ENCODE measurements around the gene FARSA. TPM values are rescaled to one million over a fixed set of nuclear protein-coding genes. Genes with fewer than 3 reads are reported as not detected.
"Not testable (repeated sequence)": the region's sequence is repeated elsewhere in the genome, so short reads cannot be mapped to it uniquely, and the experiment has no call there.

The FARSA gene
- total RNA-seq, 6 donors from 2014 or later: 35.3 to 104 (median 53.4) TPM

GRCh38 chr19:12956446-12957388 lies 23.2 kb upstream of the FARSA start, which contains the start of gene GADD45GIP1:
GADD45GIP1 (minus strand) TSS chr19:12957223; CDS start chr19:12957212, 11 bp downstream.
- H3K27me3 ChIP-seq: no peaks in the 10 kb centered on the region
- TF ChIP-seq CTCF (IDR thresholded peaks at IDR 0.05) (no peak), POLR2A (IDR thresholded peaks at IDR 0.05) (peak; percentile 16 to 82 (median 44)), EP300 (IDR thresholded peaks at IDR 0.05) (no peak), POLR2AphosphoS5 (IDR thresholded peaks at IDR 0.05) (peak; percentile 59 to 73)
- H3K9me3 ChIP-seq: no peaks in the 10 kb centered on the region
- H3K36me3 ChIP-seq: peaks cover 4 to 32% (median 27%) of the 10 kb centered on the region in 4 donors
- H3K27ac ChIP-seq: peak within 1 kb of the TSS; percentile 82 to 93 (median 90)
- peaks cover 29 to 50% (median 42%) of the 10 kb centered on the region in 4 donors for H3K4me1 ChIP-seq
- ATAC-seq (ENCODE audit: low FRiP score in 2 of 2) (peak; percentile 95 to 98), DNase-seq (peak; percentile 86 to 95)
- 8 to 9% methylated on average over 34 to 45 of the region's 84 CpGs for WGBS, 2 donors
- peak within 1 kb of the TSS; percentile 81 to 96 (median 90) for H3K4me3 ChIP-seq

GRCh38 chr19:12955996-12956395 lies 22.5 kb upstream of the FARSA start:
- Histone ChIP-seq H3K36me3 (peaks cover 4 to 39% (median 35%) of the 10 kb centered on the region in 4 donors), H3K4me3 (peak overlapping the region in 3 of 4 donors; percentile 81 to 96 (median 86)), H3K27ac (peak overlapping the region; percentile 82 to 93 (median 90)), H3K9me3 (no peaks in the 10 kb centered on the region), H3K27me3 (no peaks in the 10 kb centered on the region), H3K4me1 (peaks cover 29 to 50% (median 42%) of the 10 kb centered on the region in 4 donors)
- ATAC-seq (ENCODE audit: low FRiP score in 2 of 2) (no peak), DNase-seq (no peak)
- WGBS, 2 donors: 55 to 70% methylated on average over 10 to 12 of the region's 12 CpGs
- TF ChIP-seq POLR2AphosphoS5 (IDR thresholded peaks at IDR 0.05) (no peak), POLR2A (IDR thresholded peaks at IDR 0.05) (no peak), EP300 (IDR thresholded peaks at IDR 0.05) (no peak), CTCF (IDR thresholded peaks at IDR 0.05) (no peak)

GRCh38 chr19:12955575-12955974 lies 22.1 kb upstream of the FARSA start:
- peak overlapping the region in 2 of 4 donors; percentile 81 to 96 for H3K4me3 ChIP-seq
- H3K27ac ChIP-seq: peak overlapping the region in 2 of 4 donors; percentile 88 to 93
- ATAC-seq (ENCODE audit: low FRiP score in 2 of 2); DNase-seq; H3K9me3 ChIP-seq; H3K27me3 ChIP-seq: not testable (repeated sequence)
- H3K36me3 ChIP-seq: peaks cover 5 to 43% (median 39%) of the 10 kb centered on the region in 4 donors
- WGBS, 2 donors: 88% methylated on average over 9 of the region's 9 CpGs
- peaks cover 29 to 50% (median 42%) of the 10 kb centered on the region in 4 donors for H3K4me1 ChIP-seq

- Histone ChIP-seq H3K27ac (peak overlapping the region in 2 of 4 donors; percentile 19 to 24), H3K9me3 (no peaks in the 10 kb centered on the region), H3K4me3 (no peak overlapping the region), H3K36me3 (peaks cover 13 to 53% (median 47%) of the 10 kb centered on the region in 4 donors), H3K4me1 (peaks cover 29 to 50% (median 42%) of the 10 kb centered on the region in 4 donors), H3K27me3 (no peaks in the 10 kb centered on the region)
- ATAC-seq (ENCODE audit: low FRiP score in 2 of 2): no peak
- DNase-seq: no peak
- TF ChIP-seq POLR2AphosphoS5 (IDR thresholded peaks at IDR 0.05): no peak
- TF ChIP-seq CTCF (IDR thresholded peaks at IDR 0.05): no peak
- no peak for TF ChIP-seq EP300 (IDR thresholded peaks at IDR 0.05)
- TF ChIP-seq POLR2A (IDR thresholded peaks at IDR 0.05): no peak
- 0 to 40% methylated on average over 1 of the region's 1 CpG for WGBS, 2 donors
Measured at GRCh38 chr19:12954612-12954962, 21.1 kb upstream of the FARSA start.

Measured in upper lobe of left lung (tissue), 6 donors.